Cardiac muscle cell (in vitro differentiated cells and primary cell): Measurements from ENCODE around the gene BFSP1. TPM values are rescaled to one million over a fixed set of nuclear protein-coding genes. Genes with fewer than 3 reads are reported as not detected.

Experiments
- DNase-seq, 2 donors: peaks; one replicate each; pipeline versions ENCODE4 v3.0.0 to v3.0.0-alpha.2; 2010 to 2017; ENCODE audit warnings: low read depth in 1 of 2, low spot score in 1 of 2
- H3K27ac ChIP-seq: fragments of 200-600 bp; sonication (generic); 2 replicates; pipeline ENCODE4 v1.5.1; 2016
- H3K27me3 ChIP-seq: fragments of 200-600 bp; sonication (generic); 2 replicates; pipeline ENCODE4 v1.6.0; 2016; ENCODE audit warnings: control low read depth
- H3K36me3 ChIP-seq: fragments of 200-600 bp; sonication (generic); 2 replicates; pipeline ENCODE4 v1.5.1; 2016; ENCODE audit warnings: control low read depth
- H3K4me1 ChIP-seq: fragments of 200-600 bp; sonication (generic); 2 replicates; pipeline ENCODE4 v1.8.1; 2017; ENCODE audit warnings: low read depth, mild to moderate bottlenecking, mixed run types
- H3K4me3 ChIP-seq: fragments of 200-600 bp; sonication (generic); 2 replicates; pipeline ENCODE4 v1.5.1; 2016; ENCODE audit warnings: mild to moderate bottlenecking
- H3K9me3 ChIP-seq: fragments of 200-600 bp; sonication (generic); 2 replicates; pipeline ENCODE4 v1.5.1; 2017; ENCODE audit warnings: low read depth, mild to moderate bottlenecking, control low read depth
- CTCF ChIP-seq: IDR thresholded peaks from 2 replicates; pipeline ENCODE4 v1.5.1; 2012; ENCODE audit warnings: low read depth, mild to moderate bottlenecking, low read length
- polyA plus RNA-seq: library from polyadenylated mRNA; unstranded; fragments of >200 nt; fragmentation: Nextera tagmentation; extraction: Ambion mirVana; gene quantifications from 2 replicates; pipeline ENCODE4 v1.2.1, GENCODE V29; 2016
- total RNA-seq: library from RNA; depleted of rRNA; stranded (reverse); fragments of >200 nt; gene quantifications from 2 replicates; pipeline ENCODE4 v1.2.3, GENCODE V29; 2016

BFSP1 gene
- total and polyA plus RNA-seq, 2 experiments from 2014 or later: 5.3 to 7.1 TPM

GRCh38 chr20:17511401-17511800 is 19.8 kb downstream of the BFSP1 start:
- Histone ChIP-seq H3K36me3 (no peaks in the 10 kb centered on the region), H3K27me3 (no peaks in the 10 kb centered on the region), H3K4me3 (no peak overlapping the region), H3K9me3 (no peaks in the 10 kb centered on the region), H3K4me1 (no peaks in the 10 kb centered on the region), H3K27ac (no peak overlapping the region)
- no peak for TF ChIP-seq CTCF
- DNase-seq: no peak

- Histone ChIP-seq H3K36me3 (no peaks in the 10 kb centered on the region), H3K9me3 (no peaks in the 10 kb centered on the region), H3K4me1 (no peaks in the 10 kb centered on the region), H3K27me3 (no peaks in the 10 kb centered on the region), H3K27ac (no peak overlapping the region), H3K4me3 (no peak overlapping the region)
- no peak for DNase-seq
- TF ChIP-seq CTCF: no peak
These were observed 20.6 kb downstream of the BFSP1 start for GRCh38 chr20:17510548-17510947.

GRCh38 chr20:17508756-17509155 is 22.4 kb downstream of the BFSP1 start:
- H3K36me3 ChIP-seq: no peaks in the 10 kb centered on the region
- no peaks in the 10 kb centered on the region for H3K27me3 ChIP-seq

GRCh38 chr20:17507531-17507930 is 23.6 kb downstream of the BFSP1 start:
- Histone ChIP-seq H3K9me3 (no peaks in the 10 kb centered on the region), H3K27me3 (no peaks in the 10 kb centered on the region), H3K36me3 (no peaks in the 10 kb centered on the region), H3K4me1 (no peaks in the 10 kb centered on the region), H3K4me3 (no peak overlapping the region), H3K27ac (no peak overlapping the region)
- no peak for TF ChIP-seq CTCF
- no peak for DNase-seq

More at GRCh38 chr20:17508756-17509155, 22.4 kb downstream of the BFSP1 start:
- no peaks in the 10 kb centered on the region for H3K4me1 ChIP-seq
- no peak overlapping the region for H3K4me3 ChIP-seq
- no peak for DNase-seq
- H3K27ac ChIP-seq: no peak overlapping the region
- H3K9me3 ChIP-seq: no peaks in the 10 kb centered on the region
- TF ChIP-seq CTCF: no peak

- Histone ChIP-seq H3K27me3 (no peaks in the 10 kb centered on the region), H3K4me1 (no peaks in the 10 kb centered on the region), H3K27ac (no peak overlapping the region), H3K36me3 (no peaks in the 10 kb centered on the region), H3K9me3 (no peaks in the 10 kb centered on the region), H3K4me3 (no peak overlapping the region)
- no peak for DNase-seq
- TF ChIP-seq CTCF: no peak
These were observed 24.1 kb downstream of the BFSP1 start for GRCh38 chr20:17507032-17507431.
